Thyroid gland (tissue), 4 donors: ENCODE results near the gene LDB2. TPM values are rescaled to one million over a fixed set of nuclear protein-coding genes. Genes with fewer than 3 reads are reported as not detected.

Experiments used
- DNase-seq, 2 donors: peaks; one replicate each; pipeline ENCODE4 v3.0.0-alpha.2; 2019
- H3K27ac ChIP-seq, 3 donors: fragments of 200-600 bp; sonication (generic); 1 replicate in 2 of 3; 2 replicates in 1 of 3; pipeline ENCODE4 v1.5.1; 2016 to 2019; ENCODE audit warnings: mild to moderate bottlenecking in 1 of 3, moderate library complexity in 1 of 3
- H3K27me3 ChIP-seq: fragments of 200-600 bp; sonication (generic); one replicate; pipeline ENCODE4 v1.5.1; 2019
- H3K36me3 ChIP-seq, 2 donors: fragments of 200-600 bp; sonication (generic); one replicate each; pipeline ENCODE4 v1.5.1; 2016 to 2019
- H3K4me1 ChIP-seq, 2 donors: fragments of 200-600 bp; sonication (generic); one replicate each; pipeline ENCODE4 v1.5.1; 2017 to 2019
- H3K4me3 ChIP-seq, 3 donors: fragments of 200-600 bp; sonication (generic); replicated peaks in 1 of 3; 1 replicate in 2 of 3; 2 replicates in 1 of 3; pipeline ENCODE4 v1.5.1; 2016; ENCODE audit warnings: mild to moderate bottlenecking in 1 of 3
- H3K9me3 ChIP-seq: fragments of 200-600 bp; sonication (generic); one replicate; pipeline ENCODE4 v1.5.1; 2017
- POLR2A ChIP-seq, 2 donors: fragments of 450-650 bp; IDR thresholded peaks; one replicate each; pipeline ENCODE4 v1.6.1; 2017; ENCODE audit warnings: antibody characterized with exemption in 2 of 2, mild to moderate bottlenecking in 2 of 2, moderate library complexity in 1 of 2
- WGBS, 2 donors: methylation state at CpG; one replicate each; pipeline ENCODE4 v1.1.5; 2017; 5-methylcytosine and 5-hydroxymethylcytosine counted together
- intact Hi-C: fragments of 100-400 bp; cut with DNase I; formaldehyde crosslinking; loops from one replicate; pipeline ENCODE4 v1.15.1; 2023
- total RNA-seq, 4 donors: library from RNA; depleted of rRNA; stranded (reverse); fragments of >200 nt; gene quantifications; one replicate each; pipeline ENCODE4 v1.2.3, GENCODE V29; 2016
- TF ChIP-seq, protein P1 (sequence below), 6 experiments: fragments of 200-600 bp in 3 of 6; fragments of 450-650 bp in 3 of 6; sonication (generic) in 3 of 6; IDR thresholded peaks; one replicate each; pipeline ENCODE4 v1.5.1; 2016 to 2019; ENCODE audit warnings: antibody characterized with exemption in 6 of 6, mild to moderate bottlenecking in 2 of 6, inconsistent platforms in 1 of 6, moderate library complexity in 1 of 6

Gene LDB2
- total RNA-seq, 4 donors from 2014 or later, result 19.9 to 71.5 (median 41.1) TPM

DNA sequence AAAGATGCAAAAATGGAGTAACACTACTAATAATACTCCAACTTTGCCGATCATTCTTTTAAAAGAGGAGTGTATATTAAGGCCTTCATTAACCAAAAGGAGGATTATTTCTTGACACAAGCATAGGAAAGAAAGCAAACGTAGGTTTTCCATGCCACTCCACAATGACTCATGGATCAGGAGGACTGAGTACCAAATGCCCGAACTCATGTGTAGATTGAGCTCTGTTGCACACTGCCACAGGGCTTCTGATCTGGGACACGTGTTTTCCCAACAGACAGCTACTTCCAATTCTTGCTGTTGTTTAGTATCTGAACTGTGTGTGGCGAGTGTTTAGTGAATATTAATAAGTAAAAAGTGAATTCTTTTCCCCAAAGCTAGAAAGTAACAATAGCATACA lies 131.2 kb downstream of the LDB2 start:
- Histone ChIP-seq H3K9me3 (no peaks in the 10 kb centered on the region), H3K36me3 (no peaks in the 10 kb centered on the region), H3K4me3 (no peak overlapping the region), H3K27ac (no peak overlapping the region), H3K4me1 (no peaks in the 10 kb centered on the region), H3K27me3 (no peaks in the 10 kb centered on the region)
- intact Hi-C loops, result no loop called here
- no peak for DNase-seq
- TF ChIP-seq, protein P1, sequence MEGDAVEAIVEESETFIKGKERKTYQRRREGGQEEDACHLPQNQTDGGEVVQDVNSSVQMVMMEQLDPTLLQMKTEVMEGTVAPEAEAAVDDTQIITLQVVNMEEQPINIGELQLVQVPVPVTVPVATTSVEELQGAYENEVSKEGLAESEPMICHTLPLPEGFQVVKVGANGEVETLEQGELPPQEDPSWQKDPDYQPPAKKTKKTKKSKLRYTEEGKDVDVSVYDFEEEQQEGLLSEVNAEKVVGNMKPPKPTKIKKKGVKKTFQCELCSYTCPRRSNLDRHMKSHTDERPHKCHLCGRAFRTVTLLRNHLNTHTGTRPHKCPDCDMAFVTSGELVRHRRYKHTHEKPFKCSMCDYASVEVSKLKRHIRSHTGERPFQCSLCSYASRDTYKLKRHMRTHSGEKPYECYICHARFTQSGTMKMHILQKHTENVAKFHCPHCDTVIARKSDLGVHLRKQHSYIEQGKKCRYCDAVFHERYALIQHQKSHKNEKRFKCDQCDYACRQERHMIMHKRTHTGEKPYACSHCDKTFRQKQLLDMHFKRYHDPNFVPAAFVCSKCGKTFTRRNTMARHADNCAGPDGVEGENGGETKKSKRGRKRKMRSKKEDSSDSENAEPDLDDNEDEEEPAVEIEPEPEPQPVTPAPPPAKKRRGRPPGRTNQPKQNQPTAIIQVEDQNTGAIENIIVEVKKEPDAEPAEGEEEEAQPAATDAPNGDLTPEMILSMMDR (IDR thresholded peaks at IDR 0.05), result no peak
- TF ChIP-seq POLR2A (IDR thresholded peaks at IDR 0.05), result no peak
- 95 to 97% methylated on average over 5 of the region's 5 CpGs for WGBS, 2 donors

DNA sequence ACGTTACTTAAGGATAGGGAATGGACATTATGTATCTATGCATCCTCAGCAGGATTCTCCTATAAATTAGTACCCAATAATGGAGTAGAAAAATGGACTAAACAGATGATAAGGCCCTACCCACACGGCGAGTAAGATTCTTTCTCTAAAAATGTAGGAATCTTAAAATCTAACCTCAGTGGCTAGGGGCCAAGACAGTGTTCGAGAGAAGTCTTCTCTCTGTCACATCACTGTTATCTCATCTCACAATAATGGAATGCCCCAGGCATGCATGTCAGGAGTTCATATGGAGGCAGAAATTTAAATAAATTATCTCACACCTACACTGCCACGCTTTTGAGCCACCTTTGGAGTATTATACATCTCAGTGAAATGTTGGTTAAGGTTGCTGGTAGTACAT lies 132.9 kb downstream of the LDB2 start:
- Histone ChIP-seq H3K27ac (no peak overlapping the region), H3K9me3 (no peaks in the 10 kb centered on the region), H3K4me1 (no peaks in the 10 kb centered on the region), H3K36me3 (no peaks in the 10 kb centered on the region), H3K4me3 (no peak overlapping the region), H3K27me3 (no peaks in the 10 kb centered on the region)
- TF ChIP-seq, protein P1 (IDR thresholded peaks at IDR 0.05), result no peak
- TF ChIP-seq POLR2A (IDR thresholded peaks at IDR 0.05), result no peak
- intact Hi-C loops, result no loop called here
- no peak for DNase-seq
- WGBS, 2 donors, result 94 to 95% methylated on average over 5 of the region's 5 CpGs

DNA sequence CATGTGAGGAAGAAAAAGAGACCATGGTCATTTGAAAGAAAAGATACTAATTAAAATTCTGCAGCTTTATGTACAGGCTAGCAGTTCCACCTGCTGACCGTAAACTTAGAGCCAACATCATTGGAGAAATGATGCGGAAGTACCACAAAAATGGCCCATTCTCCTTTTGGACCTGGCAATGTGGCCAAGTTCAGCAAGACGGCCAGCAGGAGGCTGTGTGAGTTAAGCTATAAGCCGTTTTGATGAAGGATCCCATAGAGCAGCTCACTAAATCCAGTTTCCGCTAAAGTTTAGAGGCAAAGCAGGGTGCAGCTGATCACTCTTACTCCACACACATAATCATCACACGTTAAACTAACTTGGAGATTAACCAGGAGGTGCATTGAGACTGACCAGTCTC lies 133.8 kb downstream of the LDB2 start:
- H3K9me3 ChIP-seq, result no peaks in the 10 kb centered on the region
- H3K27me3 ChIP-seq, result no peaks in the 10 kb centered on the region
- H3K36me3 ChIP-seq, result no peaks in the 10 kb centered on the region
- no peak for DNase-seq
- intact Hi-C loops, result no loop called here
- H3K4me1 ChIP-seq, result no peaks in the 10 kb centered on the region
- no peak overlapping the region for H3K27ac ChIP-seq
- WGBS, 2 donors, result 81 to 85% methylated on average over 6 of the region's 6 CpGs
- no peak overlapping the region for H3K4me3 ChIP-seq
- TF ChIP-seq POLR2A (IDR thresholded peaks at IDR 0.05), result no peak
- TF ChIP-seq, protein P1 (IDR thresholded peaks at IDR 0.05), result peak in 1 of 6 experiments; percentile 11

DNA sequence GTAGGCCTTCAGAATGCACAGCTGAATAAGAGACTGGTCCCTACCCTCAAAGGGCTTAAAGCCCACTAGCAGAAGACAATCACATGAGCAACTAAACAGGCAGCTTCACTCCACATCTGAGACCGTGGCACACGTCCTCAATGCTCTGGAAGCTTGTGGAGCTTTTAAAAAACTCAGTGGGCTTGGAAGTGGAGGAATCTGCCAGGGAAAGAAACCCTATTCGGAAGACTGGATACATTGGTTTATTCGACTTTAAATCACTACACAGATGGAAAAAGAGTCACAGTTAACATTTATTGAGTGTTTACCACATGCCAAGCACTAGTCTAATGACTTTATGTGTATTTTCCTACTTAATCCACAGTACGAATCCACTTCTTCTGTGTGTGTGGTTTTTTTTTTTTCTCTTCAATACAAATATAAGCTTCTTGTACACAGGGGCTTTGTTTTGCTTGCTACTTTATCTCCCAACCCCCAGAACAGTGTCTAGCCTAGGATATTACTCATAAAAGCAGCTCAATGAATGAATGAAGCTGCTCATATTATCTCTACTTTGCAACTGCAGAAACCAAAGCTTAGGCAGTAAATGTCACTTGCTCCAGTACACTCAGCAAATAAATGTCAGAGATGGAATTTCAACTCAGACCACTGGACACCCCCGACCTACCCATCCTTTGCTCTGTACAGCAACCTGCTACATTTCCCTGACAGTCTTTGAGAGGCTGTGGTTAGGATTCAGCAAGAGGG lies 137.7 kb downstream of the LDB2 start:
- 83 to 90% methylated on average over 6 of the region's 6 CpGs for WGBS, 2 donors
- DNase-seq, result no peak
- no peaks in the 10 kb centered on the region for H3K27me3 ChIP-seq
- no peaks in the 10 kb centered on the region for H3K4me1 ChIP-seq
- H3K4me3 ChIP-seq, result no peak overlapping the region
- intact Hi-C loops, result no loop called here
- H3K36me3 ChIP-seq, result no peaks in the 10 kb centered on the region
- no peaks in the 10 kb centered on the region for H3K9me3 ChIP-seq
- no peak overlapping the region for H3K27ac ChIP-seq
- TF ChIP-seq, protein P1 (IDR thresholded peaks at IDR 0.05), result no peak
- no peak for TF ChIP-seq POLR2A (IDR thresholded peaks at IDR 0.05)

DNA sequence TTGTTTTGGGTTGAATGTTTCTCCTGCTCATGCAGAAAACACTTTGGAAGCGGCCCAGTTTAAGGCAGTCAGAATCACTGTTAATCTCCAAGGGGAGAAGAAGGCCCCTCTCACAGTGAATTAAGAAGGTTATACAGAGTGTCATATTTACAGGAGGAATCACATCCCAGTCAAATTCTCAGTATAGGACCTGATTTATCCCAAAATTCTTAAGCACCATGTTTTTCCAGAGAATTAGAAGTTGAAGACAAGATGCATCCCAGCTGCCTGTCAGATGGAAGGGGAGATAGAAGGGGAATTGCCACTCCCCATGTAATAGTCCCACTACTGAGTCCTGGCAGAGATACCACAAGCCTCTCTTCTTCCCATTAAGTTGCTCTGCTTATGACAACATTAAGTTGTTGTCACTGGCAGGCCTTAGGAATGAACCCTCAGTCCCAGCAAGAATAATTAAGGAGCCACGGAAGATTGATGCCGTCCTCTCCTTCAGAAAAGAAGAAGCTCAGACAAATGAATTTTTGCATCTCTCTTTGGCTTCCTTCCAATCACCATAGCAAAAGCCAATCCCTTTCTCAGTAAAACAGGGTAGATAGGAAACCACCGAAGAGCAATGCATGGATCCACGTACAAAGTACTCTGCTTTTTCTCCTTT lies 138.4 kb downstream of the LDB2 start:
- WGBS, 2 donors, result 73% methylated on average over 5 of the region's 5 CpGs
- H3K4me1 ChIP-seq, result no peaks in the 10 kb centered on the region
- H3K36me3 ChIP-seq, result no peaks in the 10 kb centered on the region
- intact Hi-C loops, result no loop called here
- H3K27me3 ChIP-seq, result no peaks in the 10 kb centered on the region
- no peaks in the 10 kb centered on the region for H3K9me3 ChIP-seq
- TF ChIP-seq, protein P1 (IDR thresholded peaks at IDR 0.05), result no peak
- TF ChIP-seq POLR2A (IDR thresholded peaks at IDR 0.05), result no peak
- H3K27ac ChIP-seq, result no peak overlapping the region
- H3K4me3 ChIP-seq, result no peak overlapping the region
- no peak for DNase-seq
